GM21381 (cell line): ENCODE measurements around the gene SYPL1.

ENCODE experiments used
- ATAC-seq: cut with Tn5 transposase; IDR thresholded peaks from one replicate; pipeline ENCODE4 v1.9.1; 2021; ENCODE audit warnings: mild to moderate bottlenecking, moderate library complexity; ENCODE audit not compliant: unreplicated experiment

The SYPL1 gene

DNA sequence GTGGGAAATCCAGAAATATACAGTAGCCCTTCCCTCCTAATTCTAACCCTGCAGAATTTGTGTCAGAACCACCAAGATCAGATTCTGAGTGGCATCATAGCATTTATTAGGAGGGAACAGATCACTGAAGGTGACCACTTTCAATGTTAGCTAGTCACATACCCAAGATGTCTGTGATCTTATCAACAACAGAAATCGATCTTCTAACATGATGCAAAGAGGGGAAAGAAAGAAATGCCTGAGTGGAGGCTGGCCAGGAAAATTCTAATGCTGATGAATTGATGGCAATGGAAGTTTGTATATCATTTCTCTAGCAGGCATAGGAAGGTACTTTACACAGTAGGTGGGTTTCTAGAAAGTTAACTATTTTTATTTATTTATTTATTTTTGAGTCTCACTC lies 10.6 kb upstream of the SYPL1 start:
- ATAC-seq: no peak

DNA sequence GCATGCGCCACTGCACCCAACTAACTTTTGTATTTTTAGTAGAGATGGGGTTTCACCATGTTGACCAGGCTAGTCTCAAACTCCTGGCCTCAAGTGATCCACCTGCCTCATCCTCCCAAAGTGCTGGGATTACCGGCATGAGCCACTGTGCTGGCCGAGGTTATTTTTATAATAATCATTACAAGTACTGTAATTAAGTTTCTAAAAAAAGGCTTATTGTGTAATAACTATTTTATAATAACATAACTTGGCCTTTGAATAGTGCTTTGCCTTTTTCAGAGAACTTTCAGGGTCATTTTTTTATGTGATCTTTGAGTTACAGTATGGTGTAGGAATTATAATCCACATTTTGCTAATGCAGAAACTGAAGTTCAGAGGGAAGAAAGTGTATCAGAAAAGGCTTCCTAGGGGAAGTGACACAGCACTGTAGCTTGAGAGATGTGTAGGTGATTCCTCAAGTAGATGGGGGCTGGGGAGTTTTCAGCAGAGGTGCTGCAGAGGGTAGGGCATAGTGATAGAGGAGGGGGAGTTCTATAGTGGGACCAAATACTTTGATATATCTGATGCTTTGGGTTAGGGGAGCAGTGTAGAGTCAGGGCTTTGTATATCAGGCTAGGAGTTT lies 9.2 kb upstream of the SYPL1 start:
- no peak for ATAC-seq

DNA sequence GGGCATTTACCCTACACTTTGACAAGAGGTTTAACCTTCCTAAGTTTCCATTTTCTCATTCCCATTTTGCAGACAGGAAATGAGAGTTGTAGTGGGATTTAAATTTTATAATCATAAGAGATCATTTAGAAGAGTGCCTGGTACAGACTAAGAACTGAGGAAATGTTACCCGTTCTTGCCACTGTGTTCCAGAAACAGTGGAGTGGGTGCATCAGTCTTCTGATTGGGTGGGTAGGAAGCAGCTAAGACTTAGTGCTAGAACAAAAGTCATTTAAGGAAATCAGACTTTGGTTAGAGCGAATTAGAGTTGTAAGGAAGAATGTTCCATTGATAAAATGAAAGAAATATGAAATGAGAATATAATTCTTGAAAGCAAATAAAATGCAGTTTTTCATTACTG lies 8.4 kb upstream of the SYPL1 start:
- no peak for ATAC-seq

DNA sequence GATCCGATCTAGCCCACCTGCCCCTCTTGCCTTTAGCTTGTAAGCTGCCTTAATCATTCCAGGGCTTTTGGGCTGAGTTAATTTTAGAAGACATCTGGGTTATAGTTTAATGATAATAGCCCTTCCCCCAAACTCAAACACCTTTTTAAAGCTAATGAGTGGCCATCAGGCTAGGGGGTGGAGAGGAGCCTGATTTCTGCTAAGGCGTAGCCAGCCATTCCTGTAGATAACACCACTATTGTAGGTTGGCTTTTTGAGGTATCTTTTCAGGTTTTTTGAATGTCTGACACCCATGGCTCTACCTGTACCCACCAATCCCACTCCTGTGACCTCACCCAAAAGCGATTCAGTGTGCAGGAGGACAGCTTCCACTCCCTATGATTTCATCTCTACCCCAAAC lies 7.6 kb upstream of the SYPL1 start:
- no peak for ATAC-seq

DNA sequence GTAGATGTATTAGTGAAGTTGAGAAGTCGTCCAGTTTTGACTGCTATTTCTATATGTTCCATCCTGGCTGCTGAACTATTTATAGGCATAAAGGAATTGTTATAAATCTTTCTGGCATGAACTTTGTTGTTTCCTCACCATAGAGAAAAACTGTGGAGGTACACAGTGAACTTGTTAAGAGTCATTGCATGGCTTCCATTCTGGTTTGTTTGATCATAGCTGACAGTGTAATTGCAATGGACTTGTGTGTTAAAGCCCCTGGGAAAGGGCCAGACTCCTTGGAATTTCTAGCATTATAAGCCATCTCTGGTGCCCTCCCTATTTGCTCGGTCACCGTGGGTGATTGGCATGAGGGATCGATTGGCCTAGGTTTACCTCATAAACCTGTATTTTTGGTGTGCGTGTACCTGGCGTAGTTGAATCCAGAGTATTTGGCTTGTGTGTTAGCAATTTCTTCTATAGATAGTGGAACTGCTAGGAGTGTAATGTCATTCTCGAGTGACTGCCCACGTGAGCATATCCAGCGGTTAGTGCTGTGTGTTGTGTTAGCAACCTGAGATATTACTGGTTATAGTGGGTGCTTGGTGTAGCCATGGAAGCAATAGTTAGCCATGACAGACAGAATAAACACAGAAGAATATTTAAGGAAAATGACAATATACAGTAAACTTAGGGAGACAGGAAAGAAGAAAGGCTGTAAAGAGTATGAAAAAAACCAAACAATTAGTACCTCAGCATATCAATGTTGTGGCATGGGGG lies 5.9 kb upstream of the SYPL1 start:
- no peak for ATAC-seq

DNA sequence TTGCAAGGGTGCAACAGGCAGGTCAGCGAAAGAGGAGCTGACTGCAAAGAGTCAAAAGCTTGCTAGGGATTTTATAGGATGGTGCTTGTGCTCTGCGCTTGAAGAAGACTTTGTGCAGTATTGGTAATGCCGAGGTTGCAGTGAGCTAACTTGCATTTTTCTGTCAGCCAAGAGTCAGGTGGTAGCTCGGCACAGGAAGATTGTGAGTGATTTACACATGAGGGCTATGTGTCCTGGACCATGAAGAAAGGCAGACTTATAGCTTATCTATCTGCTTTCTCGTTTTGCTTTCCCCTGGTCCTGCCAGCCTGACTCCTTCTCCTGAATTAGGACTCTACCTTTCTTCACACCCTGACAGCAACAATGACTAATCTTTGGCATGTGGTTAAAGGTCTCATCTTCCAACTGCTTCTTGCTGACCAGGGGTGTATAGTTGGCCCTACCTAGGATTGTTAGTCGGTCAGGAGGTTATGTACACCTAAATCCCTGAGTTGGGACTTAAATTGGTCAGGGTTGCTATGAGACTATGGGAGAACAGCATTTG lies 4.1 kb upstream of the SYPL1 start:
- no peak for ATAC-seq

DNA sequence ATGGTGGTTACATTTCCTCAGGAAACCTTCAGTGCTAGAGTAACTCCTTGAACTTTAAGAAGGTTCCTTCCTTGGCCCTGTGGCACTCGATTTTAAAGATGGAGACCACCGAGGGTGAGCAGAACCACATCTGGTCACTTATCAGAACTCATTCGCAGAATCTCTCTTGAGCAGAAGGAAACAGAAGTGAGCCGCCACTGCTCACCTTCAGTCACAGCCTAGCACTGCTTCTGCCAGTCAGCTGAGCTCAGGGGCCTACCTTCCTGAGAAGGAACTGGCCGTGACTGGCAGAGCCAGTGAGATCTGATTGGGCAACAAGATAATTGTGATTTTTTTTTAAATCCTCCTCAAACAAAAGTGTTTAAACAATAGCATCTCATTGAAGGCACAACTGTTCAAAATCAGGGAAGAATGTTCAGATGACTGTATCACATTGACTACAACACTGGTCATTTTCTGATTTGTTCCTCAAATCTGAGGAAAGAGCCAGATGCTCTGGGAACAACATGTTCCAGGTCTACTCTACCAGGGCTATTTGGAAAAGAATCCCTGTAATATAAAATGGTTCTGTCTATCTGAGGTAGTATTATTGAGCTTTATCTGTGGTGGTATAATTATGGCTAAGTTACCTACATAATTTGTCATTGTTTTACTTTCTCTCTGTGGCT lies 2.7 kb upstream of the SYPL1 start:
- ATAC-seq: no peak

DNA sequence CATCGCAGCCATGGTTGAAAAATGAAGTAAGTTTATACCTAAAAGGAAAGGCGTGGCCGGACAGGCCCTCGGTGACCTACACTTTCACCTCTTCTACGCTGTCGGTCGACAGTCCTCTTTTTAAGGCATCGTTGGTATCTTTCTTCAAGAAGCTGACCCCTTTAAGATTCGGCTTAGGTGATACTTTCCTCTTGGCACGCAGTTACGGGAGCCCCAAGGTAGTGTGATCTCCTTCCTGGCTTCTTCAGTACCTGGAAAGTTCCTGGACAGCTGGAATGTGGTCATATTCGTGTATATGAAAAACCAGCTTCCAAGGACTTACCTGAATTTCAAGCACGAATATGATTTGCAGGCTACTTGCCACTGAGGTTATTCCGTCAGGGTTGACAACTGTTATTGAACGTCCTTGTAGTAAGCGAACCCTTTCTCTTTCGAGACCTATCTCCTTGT lies 885 bp upstream of the SYPL1 start:
- ATAC-seq: no peak

DNA sequence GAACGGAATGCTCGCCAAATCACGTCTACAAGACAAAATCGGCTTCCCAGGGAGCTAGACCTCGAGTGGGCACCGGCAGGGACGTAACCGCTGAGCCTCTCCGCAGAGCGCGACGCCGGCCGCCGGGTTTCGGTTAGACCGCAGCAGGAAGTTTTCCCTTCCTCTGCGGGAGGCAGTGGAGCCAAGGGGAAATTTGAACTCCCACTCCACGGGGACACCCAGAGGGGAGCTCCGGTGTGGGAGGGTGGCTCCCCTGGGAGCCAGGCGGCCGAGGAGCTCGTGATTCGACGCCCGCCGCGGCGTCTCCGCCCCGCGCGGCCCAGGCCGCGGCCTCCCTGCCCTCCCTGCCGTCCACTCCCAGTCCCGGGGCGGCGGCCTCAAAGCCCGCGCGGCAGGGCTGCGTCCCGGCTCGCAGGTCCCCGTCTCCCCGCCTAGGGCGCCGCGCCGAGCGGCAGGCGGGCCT lies 426 bp downstream of the SYPL1 start:
- ATAC-seq: peak; percentile 40

DNA sequence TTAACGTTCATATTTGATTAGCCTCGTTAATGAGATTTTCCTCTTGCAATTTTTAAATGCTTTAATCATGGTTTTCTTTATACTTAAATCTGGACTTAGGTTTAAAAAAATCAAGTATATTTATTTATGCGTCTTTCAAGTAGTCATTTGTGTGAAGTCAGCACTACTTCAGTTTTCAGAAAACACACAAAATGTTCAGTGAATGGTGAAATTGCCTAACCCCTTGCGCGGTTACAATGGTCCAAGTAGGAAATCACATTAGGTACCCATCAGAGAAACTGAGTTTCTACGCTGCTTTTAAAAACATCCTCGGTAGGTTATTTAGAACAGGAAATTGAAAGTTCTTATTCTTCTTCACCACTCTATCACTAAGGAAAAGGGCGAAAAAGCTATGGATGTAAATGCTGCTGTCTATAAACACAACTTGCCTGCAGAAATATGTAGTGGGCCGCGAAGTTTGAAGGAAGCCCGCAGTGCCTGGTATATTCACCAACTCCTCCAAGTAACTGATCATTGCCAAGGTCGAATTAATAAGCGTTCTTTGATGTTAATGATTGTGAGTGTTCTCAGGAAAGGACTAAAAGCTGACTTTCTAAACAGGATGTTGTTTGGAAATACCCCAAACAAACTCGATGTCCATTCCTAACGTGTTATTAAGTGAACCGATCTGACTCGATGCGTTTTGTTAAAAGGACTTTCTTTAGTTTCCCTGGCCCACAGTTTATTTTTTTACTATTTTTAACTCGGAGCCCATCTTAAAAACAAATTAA lies 1.0 kb downstream of the SYPL1 start:
- no peak for ATAC-seq

DNA sequence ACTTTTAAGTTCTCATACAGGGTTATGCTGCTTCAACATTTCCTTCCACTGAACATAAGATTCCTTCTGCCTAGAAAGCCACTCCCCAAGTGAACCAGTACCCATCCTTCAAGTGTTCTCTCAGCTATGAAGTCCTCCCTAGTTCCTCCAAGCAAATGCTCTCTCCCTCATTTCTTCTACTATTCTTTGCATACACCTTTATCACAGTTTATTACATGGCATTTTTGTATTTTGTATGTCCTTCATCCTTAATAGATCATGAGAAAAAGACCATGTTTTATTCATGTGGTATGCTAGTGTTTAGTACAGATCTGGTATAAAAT lies 1.9 kb downstream of the SYPL1 start:
- no peak for ATAC-seq

DNA sequence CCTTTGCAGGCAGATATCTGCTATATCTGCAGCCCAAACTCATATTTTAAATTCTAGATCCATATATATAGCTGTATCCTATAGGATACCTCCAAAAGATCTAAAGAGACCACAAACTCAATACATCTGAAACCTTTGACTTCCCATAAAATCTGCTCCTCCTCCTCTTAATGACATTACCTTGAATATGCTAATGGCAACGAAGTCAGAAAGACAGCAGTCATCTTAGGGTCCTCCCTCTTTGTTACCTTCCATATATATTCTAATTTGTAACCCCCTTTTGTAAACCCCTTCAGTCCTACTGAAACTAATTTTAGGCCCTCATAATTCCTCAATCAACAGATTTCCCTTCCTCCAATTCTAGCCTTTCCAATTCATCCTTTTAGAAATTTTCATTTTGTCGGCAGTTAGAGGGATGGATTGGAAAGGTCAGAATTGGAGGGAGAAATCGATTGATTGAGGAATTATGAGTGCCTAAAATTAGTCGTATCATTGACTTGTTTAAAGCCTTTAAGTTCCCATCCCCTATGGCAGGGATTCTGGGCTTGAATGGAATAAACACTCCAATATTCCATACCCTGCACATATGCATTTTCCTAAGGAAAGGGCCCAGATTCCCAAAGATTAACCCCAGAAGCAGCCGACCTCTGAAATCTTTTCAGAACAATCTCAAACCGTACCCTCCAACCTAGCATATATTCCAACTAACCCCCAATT lies 2.4 kb downstream of the SYPL1 start:
- ATAC-seq: no peak

DNA sequence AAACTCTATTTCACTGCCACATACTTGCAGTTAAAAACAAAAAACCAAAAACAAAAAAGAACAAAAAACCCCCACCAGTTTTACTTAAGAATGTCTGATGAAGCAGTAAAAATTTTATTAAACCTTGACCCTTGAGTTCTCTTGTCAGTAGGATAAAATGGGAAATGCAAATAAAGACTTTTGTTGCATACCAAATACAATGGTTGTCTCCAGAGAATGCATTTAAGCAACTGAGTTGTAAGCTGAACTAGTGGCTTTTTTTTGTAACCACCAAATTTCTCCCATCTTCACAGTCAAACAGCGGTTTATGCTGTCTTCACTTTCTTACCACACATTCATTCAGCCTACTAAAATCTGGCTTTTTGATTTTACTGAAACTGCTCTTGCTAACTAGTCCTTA lies 3.1 kb downstream of the SYPL1 start:
- no peak for ATAC-seq

DNA sequence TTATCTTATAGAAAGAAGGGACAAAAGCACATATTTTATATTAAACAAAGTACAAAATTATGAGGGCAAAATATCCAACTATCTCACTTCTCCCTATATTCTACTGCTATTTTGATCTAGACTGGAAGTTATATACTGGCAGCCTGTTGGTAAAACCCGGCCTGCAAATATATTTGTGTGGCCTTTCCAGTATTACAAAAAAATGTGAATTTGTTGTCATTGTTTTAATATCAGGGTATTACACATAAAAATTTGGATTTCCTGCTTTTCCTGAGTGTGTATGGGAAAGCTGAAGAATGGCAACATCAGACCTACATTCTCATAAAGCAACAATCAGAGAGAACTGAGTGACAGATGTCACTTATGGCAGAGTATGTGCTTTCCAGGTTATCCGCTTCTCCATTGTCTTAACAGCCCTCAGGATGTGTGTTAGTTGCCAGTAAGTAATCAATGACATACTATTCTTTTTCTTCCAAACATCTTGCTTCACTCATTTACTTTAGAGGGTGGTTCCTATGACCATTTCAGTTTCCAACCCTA lies 7.3 kb downstream of the SYPL1 start:
- ATAC-seq: no peak

DNA sequence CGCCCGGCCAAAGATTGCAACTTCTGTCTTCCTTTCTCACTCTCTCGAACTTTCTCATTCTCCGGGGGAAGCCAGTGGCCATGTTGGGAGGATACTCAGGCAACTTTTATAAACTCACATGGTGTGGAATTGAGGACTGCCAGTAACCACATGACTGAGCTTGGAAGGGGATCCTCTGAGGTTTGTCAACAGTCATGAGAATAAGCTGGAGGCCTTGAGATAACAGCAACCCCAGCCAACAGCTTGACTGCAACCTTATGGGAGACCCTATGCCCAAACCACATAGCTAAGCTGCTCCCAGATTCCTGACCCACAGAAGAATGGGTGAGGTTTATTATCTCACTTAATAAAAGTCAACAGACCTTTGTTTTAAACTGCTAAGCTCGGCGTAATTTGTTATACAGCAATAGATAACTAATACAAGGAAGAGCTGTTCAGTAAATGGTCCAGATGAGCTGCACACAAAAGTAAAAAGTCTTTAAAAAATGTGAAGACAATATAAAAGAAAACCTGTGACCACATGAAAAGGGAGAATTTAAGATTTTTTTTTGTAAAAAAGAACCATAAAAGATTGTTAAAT lies 9.6 kb downstream of the SYPL1 start:
- no peak for ATAC-seq

DNA sequence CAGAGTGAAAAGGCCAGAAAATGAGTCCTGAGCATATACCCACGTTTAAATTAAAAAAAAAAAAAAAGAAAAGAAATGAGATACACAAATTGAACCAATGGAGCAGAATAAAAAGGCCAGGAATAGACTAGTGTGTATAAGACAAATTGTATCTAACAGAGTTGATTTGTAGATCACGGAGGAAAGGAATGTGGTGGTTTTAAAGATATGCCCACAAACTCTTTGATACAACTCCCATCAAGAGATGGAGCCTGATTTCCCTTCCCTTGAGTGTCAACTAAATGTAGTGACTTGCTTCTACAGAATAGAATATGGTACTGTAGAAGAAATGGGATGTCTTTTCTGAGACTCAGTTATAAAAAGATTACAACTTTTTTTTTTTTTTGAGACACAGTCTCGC lies 10.4 kb downstream of the SYPL1 start:
- ATAC-seq: no peak

DNA sequence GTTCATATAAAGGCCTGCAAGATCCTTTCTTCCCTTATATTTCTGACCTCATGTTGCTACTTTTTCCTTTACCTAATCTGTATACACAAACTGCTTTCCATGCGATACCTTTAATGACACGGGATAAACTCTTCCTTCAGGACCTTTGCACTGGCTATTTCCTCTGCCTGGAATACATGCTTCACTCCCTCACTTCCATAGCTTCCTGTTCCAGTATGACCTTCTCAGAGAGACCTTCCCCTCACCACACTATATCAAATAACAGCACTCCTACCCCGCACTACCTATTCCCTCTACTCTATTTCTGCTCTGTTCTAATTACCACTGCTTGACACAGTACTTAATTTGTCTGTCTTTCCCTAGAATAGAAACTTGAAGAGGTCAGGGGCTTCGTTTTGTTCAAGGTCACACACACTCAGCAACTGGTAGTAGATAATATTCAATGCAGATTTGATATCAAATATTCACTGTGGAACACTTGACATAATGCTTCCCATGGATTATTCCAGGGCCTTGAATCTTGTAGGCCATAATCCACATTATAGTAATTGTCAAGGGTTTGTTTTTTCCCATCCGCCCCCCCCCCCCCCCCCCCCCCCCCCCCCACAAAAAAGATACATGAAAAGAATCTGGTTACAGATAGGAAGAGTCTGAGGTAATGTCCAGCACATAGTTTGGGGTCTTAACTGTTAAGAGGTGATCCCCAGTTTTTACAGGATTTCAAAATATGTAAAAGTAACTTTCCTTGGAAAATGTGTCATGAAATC lies 11.1 kb downstream of the SYPL1 start:
- ATAC-seq: no peak

DNA sequence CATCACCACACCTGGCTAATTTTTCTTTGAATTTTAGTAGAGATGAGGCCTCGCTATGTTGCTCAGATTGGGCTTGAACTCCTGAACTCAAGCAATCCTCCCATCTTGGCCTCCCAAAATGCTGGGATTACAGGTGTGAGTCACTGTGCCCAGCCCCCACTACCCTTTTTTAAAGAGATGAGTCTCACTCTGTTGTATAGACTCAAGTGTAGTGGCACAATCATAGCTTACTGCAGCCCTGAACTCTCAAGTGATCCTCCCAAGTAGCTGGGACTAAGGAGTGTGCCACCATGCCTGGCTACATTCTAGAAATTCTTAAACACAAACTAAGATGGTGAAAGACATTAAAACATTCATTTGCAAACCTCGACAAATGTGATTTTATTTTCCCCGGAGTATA lies 12.6 kb downstream of the SYPL1 start:
- ATAC-seq: no peak

DNA sequence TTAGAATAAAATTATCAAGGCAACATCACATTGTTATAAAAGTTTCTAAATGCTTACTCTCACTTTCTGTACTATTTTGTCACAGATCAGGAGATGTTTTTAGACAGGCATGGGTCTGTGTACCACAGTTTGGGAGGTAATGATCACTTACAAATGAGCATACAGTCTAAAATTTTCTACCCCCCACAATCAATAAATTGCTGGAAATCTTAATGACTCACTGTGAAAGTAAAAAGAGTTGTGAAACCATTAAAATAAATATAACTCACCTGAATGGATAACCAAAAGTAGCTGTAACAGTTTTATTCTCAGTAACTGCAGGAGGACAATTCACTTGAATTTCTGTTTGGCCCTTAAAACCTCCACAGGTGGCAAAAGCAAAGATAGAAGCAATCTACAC lies 13.2 kb downstream of the SYPL1 start:
- no peak for ATAC-seq
